Neural progenitor cell (in vitro differentiated cells): ENCODE data around the gene CD55. TPM values are rescaled to one million over a fixed set of nuclear protein-coding genes. Genes with fewer than 3 reads are reported as not detected.

Experiments used
- DNase-seq: peaks from one replicate; pipeline ENCODE4 v3.0.0-alpha.2; 2016; ENCODE audit warnings: low spot score
- H2AFZ ChIP-seq: fragments of 200-600 bp; sonication (generic); replicated peaks from 2 replicates; pipeline ENCODE4 v1.6.1; 2016; ENCODE audit warnings: antibody characterized with exemption
- H3F3A ChIP-seq: fragments of 200-600 bp; sonication (generic); 2 replicates; pipeline ENCODE4 v1.6.1; 2016; ENCODE audit warnings: antibody characterized with exemption, low read depth
- H3K27ac ChIP-seq: fragments of 200-600 bp; sonication (generic); 2 replicates; pipeline ENCODE4 v1.5.1; 2016; ENCODE audit warnings: mild to moderate bottlenecking
- H3K27me3 ChIP-seq: fragments of 200-600 bp; sonication (generic); 2 replicates; pipeline ENCODE4 v1.6.1; 2016; ENCODE audit warnings: mild to moderate bottlenecking, moderate library complexity
- H3K36me3 ChIP-seq: fragments of 200-600 bp; sonication (generic); 2 replicates; pipeline ENCODE4 v1.5.1; 2016
- H3K4me1 ChIP-seq: fragments of 200-600 bp; sonication (generic); 2 replicates; pipeline ENCODE4 v1.6.1; 2016; ENCODE audit warnings: mixed run types
- H3K4me2 ChIP-seq: fragments of 200-600 bp; sonication (generic); 2 replicates; pipeline ENCODE4 v1.6.1; 2016
- H3K4me3 ChIP-seq: fragments of 200-600 bp; sonication (generic); 2 replicates; pipeline ENCODE4 v1.5.1; 2016
- H3K79me2 ChIP-seq: fragments of 200-600 bp; sonication (generic); 2 replicates; pipeline ENCODE4 v1.6.1; 2016; ENCODE audit warnings: low read depth
- H3K9ac ChIP-seq: fragments of 200-600 bp; sonication (generic); 2 replicates; pipeline ENCODE4 v1.6.1; 2016
- H3K9me3 ChIP-seq: fragments of 200-600 bp; sonication (generic); 2 replicates; pipeline ENCODE4 v1.5.1; 2016; ENCODE audit warnings: low read depth
- H4K20me1 ChIP-seq: fragments of 200-600 bp; sonication (generic); 2 replicates; pipeline ENCODE4 v1.6.1; 2016; ENCODE audit warnings: low read depth
- H3K27ac Mint-ChIP-seq: 3 replicates; pipeline ENCODE4 v1.8.0; 2021; ENCODE audit warnings: mixed read lengths
- H3K27me3 Mint-ChIP-seq: 2 replicates; pipeline ENCODE4 v1.8.0; 2022; ENCODE audit warnings: low read depth, mild to moderate bottlenecking, inconsistent platforms, moderate library complexity, mixed read lengths; ENCODE audit not compliant: insufficient read depth
- H3K36me3 Mint-ChIP-seq: 3 replicates; pipeline ENCODE4 v1.8.0; 2021; ENCODE audit warnings: mixed read lengths
- H3K4me1 Mint-ChIP-seq: 3 replicates; pipeline ENCODE4 v1.8.0; 2021; ENCODE audit warnings: mixed read lengths
- H3K4me3 Mint-ChIP-seq: 3 replicates; pipeline ENCODE4 v1.8.0; 2021; ENCODE audit warnings: mild to moderate bottlenecking, moderate library complexity, mixed read lengths
- H3K9me3 Mint-ChIP-seq: 3 replicates; pipeline ENCODE4 v1.8.0; 2020; ENCODE audit warnings: mixed read lengths
- EZH2 ChIP-seq: fragments of 200-600 bp; sonication (generic); IDR thresholded peaks from 2 replicates; pipeline ENCODE4 v1.6.1; 2017; ENCODE audit warnings: antibody characterized with exemption, mild to moderate bottlenecking, moderate library complexity
- EZH2phosphoT487 ChIP-seq: fragments of 200-600 bp; sonication (generic); IDR thresholded peaks from 2 replicates; pipeline ENCODE4 v1.6.1; 2017; ENCODE audit warnings: antibody characterized with exemption
- total RNA-seq: library from RNA; depleted of rRNA; stranded (reverse); fragments of >200 nt; gene quantifications from 2 replicates; pipeline ENCODE4 v1.2.3, GENCODE V29; 2015; ENCODE audit warnings: low replicate concordance
- TF ChIP-seq, protein P1 (sequence below): fragments of 200-600 bp; sonication (generic); IDR thresholded peaks from 2 replicates; pipeline ENCODE4 v1.5.1; 2017; ENCODE audit warnings: antibody characterized with exemption, mild to moderate bottlenecking

Gene CD55
- total RNA-seq, 1 donor from 2014 or later: 11.5 TPM

GRCh38 chr1:207404849-207405525 lies 83.5 kb downstream of the CD55 start:
- H3K36me3 Mint-ChIP-seq: no peaks in the 10 kb centered on the region
- peaks cover 6% of the 10 kb centered on the region for H3K27me3 Mint-ChIP-seq
- Histone ChIP-seq H3K79me2 (no peaks in the 10 kb centered on the region), H3K27me3 (no peaks in the 10 kb centered on the region), H2AFZ (no peak overlapping the region), H3F3A (no peaks in the 10 kb centered on the region), H3K36me3 (no peaks in the 10 kb centered on the region), H3K9me3 (no peaks in the 10 kb centered on the region), H4K20me1 (no peaks in the 10 kb centered on the region), H3K4me2 (no peak overlapping the region), H3K4me1 (no peaks in the 10 kb centered on the region), H3K4me3 (no peak overlapping the region), H3K27ac (no peak overlapping the region), H3K9ac (no peak overlapping the region)
- no peaks in the 10 kb centered on the region for H3K9me3 Mint-ChIP-seq
- no peaks in the 10 kb centered on the region for H3K4me1 Mint-ChIP-seq
- no peak overlapping the region for H3K4me3 Mint-ChIP-seq
- TF ChIP-seq EZH2phosphoT487: no peak
- TF ChIP-seq, protein P1, sequence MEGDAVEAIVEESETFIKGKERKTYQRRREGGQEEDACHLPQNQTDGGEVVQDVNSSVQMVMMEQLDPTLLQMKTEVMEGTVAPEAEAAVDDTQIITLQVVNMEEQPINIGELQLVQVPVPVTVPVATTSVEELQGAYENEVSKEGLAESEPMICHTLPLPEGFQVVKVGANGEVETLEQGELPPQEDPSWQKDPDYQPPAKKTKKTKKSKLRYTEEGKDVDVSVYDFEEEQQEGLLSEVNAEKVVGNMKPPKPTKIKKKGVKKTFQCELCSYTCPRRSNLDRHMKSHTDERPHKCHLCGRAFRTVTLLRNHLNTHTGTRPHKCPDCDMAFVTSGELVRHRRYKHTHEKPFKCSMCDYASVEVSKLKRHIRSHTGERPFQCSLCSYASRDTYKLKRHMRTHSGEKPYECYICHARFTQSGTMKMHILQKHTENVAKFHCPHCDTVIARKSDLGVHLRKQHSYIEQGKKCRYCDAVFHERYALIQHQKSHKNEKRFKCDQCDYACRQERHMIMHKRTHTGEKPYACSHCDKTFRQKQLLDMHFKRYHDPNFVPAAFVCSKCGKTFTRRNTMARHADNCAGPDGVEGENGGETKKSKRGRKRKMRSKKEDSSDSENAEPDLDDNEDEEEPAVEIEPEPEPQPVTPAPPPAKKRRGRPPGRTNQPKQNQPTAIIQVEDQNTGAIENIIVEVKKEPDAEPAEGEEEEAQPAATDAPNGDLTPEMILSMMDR: peak; percentile 89
- TF ChIP-seq EZH2: no peak
- DNase-seq: peak; percentile 70
- H3K27ac Mint-ChIP-seq: no peak overlapping the region

DNA sequence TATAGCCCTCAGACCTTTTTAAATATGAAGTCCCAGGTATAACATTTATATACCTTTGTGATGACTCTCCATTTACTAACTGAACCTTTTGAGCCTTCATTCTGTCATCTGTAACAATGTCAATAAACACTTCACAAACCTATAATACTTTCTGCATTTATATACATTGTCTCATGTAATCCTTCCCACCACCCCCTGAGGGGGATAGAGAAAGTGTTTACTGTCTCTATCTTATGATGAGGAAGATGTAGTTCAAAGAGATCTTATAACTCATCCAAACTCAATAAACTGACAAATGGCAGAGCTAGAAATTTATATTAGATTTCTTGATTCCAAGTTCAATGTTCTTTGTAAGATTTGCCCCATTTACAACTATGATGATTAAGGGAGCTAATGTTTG lies 84.3 kb downstream of the CD55 start:
- no peak overlapping the region for H3K27ac Mint-ChIP-seq
- no peak overlapping the region for H3K4me3 ChIP-seq
- H3K79me2 ChIP-seq: no peaks in the 10 kb centered on the region

GRCh38 chr1:207407655-207408260 lies 86.3 kb downstream of the CD55 start:
- no peaks in the 10 kb centered on the region for H3K9me3 Mint-ChIP-seq
- no peaks in the 10 kb centered on the region for H3K36me3 ChIP-seq
- H3K36me3 Mint-ChIP-seq: no peaks in the 10 kb centered on the region

More for the DNA sequence above, 84.3 kb downstream of the CD55 start:
- no peaks in the 10 kb centered on the region for H3K9me3 Mint-ChIP-seq
- Histone ChIP-seq H2AFZ (no peak overlapping the region), H4K20me1 (no peaks in the 10 kb centered on the region), H3K36me3 (no peaks in the 10 kb centered on the region), H3K9ac (no peak overlapping the region), H3K27ac (no peak overlapping the region), H3K4me2 (no peak overlapping the region), H3K9me3 (no peaks in the 10 kb centered on the region), H3K27me3 (no peaks in the 10 kb centered on the region), H3K4me1 (no peaks in the 10 kb centered on the region), H3F3A (no peaks in the 10 kb centered on the region)
- H3K36me3 Mint-ChIP-seq: no peaks in the 10 kb centered on the region
- no peak for TF ChIP-seq EZH2phosphoT487
- no peak overlapping the region for H3K4me3 Mint-ChIP-seq
- H3K4me1 Mint-ChIP-seq: no peaks in the 10 kb centered on the region
- H3K27me3 Mint-ChIP-seq: peaks cover 6% of the 10 kb centered on the region
- DNase-seq: no peak

More at GRCh38 chr1:207407655-207408260, 86.3 kb downstream of the CD55 start:
- no peaks in the 10 kb centered on the region for H3K9me3 ChIP-seq
- no peaks in the 10 kb centered on the region for H3K79me2 ChIP-seq
- peaks cover 6% of the 10 kb centered on the region for H3K27me3 Mint-ChIP-seq
- no peak overlapping the region for H3K9ac ChIP-seq
- DNase-seq: no peak
- no peaks in the 10 kb centered on the region for H3K27me3 ChIP-seq
- H2AFZ ChIP-seq: no peak overlapping the region
- TF ChIP-seq, protein P1: no peak
- TF ChIP-seq EZH2phosphoT487: no peak
- TF ChIP-seq EZH2: no peak
- no peak overlapping the region for H3K27ac Mint-ChIP-seq
- no peaks in the 10 kb centered on the region for H3K4me1 ChIP-seq
- H3K4me3 ChIP-seq: no peak overlapping the region
- H4K20me1 ChIP-seq: no peaks in the 10 kb centered on the region
- H3K27ac ChIP-seq: no peak overlapping the region
- no peaks in the 10 kb centered on the region for H3F3A ChIP-seq
- H3K4me3 Mint-ChIP-seq: no peak overlapping the region
- H3K4me1 Mint-ChIP-seq: no peaks in the 10 kb centered on the region
- H3K4me2 ChIP-seq: no peak overlapping the region

Other genes with a start within 250 kb of the CD55 start
- not detected in 2 replicates for gene C4BPB, start 232.8 kb upstream of the CD55 start, total RNA-seq
- gene C4BPA, start 217.4 kb upstream of the CD55 start, total RNA-seq: 0.06 TPM in 1 of 2 replicates, not detected in the other
- 0.15 TPM in 1 of 2 replicates, not detected in the other for gene CR2, start 132.7 kb downstream of the CD55 start, total RNA-seq
- gene CR1, start 174.5 kb downstream of the CD55 start, total RNA-seq: not detected in 2 replicates